ENCODE measurements around the gene PELI1.

Gene PELI1

GRCh38 chr2:64140665-64141200 lies 3.5 kb downstream of the PELI1 start:
- no peak for TF ChIP-seq MAX (IDR thresholded peaks at IDR 0.05; ENCODE audit: low read depth, low read length)
- no peak for TF ChIP-seq POLR2A (IDR thresholded peaks at IDR 0.05; ENCODE audit: extremely low read depth, insufficient read length)
- TF ChIP-seq CTCF (IDR thresholded peaks at IDR 0.05; ENCODE audit: low read depth, low read length), result no peak
- TF ChIP-seq MYC (IDR thresholded peaks at IDR 0.05; ENCODE audit: low read depth, low read length), result no peak
- DNase-seq (ENCODE audit: low read depth), result no peak
- H3K4me3 ChIP-seq (ENCODE audit: low read depth, low read length), result no peak overlapping the region

- TF ChIP-seq CTCF (IDR thresholded peaks at IDR 0.05; ENCODE audit: low read depth, low read length), result no peak
- no peak for TF ChIP-seq MYC (IDR thresholded peaks at IDR 0.05; ENCODE audit: low read depth, low read length)
- TF ChIP-seq POLR2A (IDR thresholded peaks at IDR 0.05; ENCODE audit: extremely low read depth, insufficient read length), result no peak
- TF ChIP-seq MAX (IDR thresholded peaks at IDR 0.05; ENCODE audit: low read depth, low read length), result no peak
- no peak for DNase-seq (ENCODE audit: low read depth)
- H3K4me3 ChIP-seq (ENCODE audit: low read depth, low read length), result no peak overlapping the region
Observed at GRCh38 chr2:64139956-64140355, 4.3 kb downstream of the PELI1 start.

GRCh38 chr2:64137996-64138395 lies 6.2 kb downstream of the PELI1 start:
- TF ChIP-seq CTCF (IDR thresholded peaks at IDR 0.05; ENCODE audit: low read depth, low read length) (no peak), MYC (IDR thresholded peaks at IDR 0.05; ENCODE audit: low read depth, low read length) (no peak), POLR2A (IDR thresholded peaks at IDR 0.05; ENCODE audit: extremely low read depth, insufficient read length) (no peak), MAX (IDR thresholded peaks at IDR 0.05; ENCODE audit: low read depth, low read length) (no peak)
- DNase-seq (ENCODE audit: low read depth), result no peak
- H3K4me3 ChIP-seq (ENCODE audit: low read depth, low read length), result no peak overlapping the region

- DNase-seq (ENCODE audit: low read depth), result peak; percentile 66
- TF ChIP-seq MAX (IDR thresholded peaks at IDR 0.05; ENCODE audit: low read depth, low read length), result peak; percentile 61
- TF ChIP-seq POLR2A (IDR thresholded peaks at IDR 0.05; ENCODE audit: extremely low read depth, insufficient read length), result no peak
- no peak for TF ChIP-seq CTCF (IDR thresholded peaks at IDR 0.05; ENCODE audit: low read depth, low read length)
- no peak for TF ChIP-seq MYC (IDR thresholded peaks at IDR 0.05; ENCODE audit: low read depth, low read length)
- H3K4me3 ChIP-seq (ENCODE audit: low read depth, low read length), result no peak overlapping the region
Observed at GRCh38 chr2:64137567-64137966, 6.7 kb downstream of the PELI1 start.

GRCh38 chr2:64135421-64135820 lies 8.8 kb downstream of the PELI1 start:
- no peak overlapping the region for H3K4me3 ChIP-seq (ENCODE audit: low read depth, low read length)
- DNase-seq (ENCODE audit: low read depth), result no peak
- no peak for TF ChIP-seq POLR2A (IDR thresholded peaks at IDR 0.05; ENCODE audit: extremely low read depth, insufficient read length)
- no peak for TF ChIP-seq MAX (IDR thresholded peaks at IDR 0.05; ENCODE audit: low read depth, low read length)
- TF ChIP-seq MYC (IDR thresholded peaks at IDR 0.05; ENCODE audit: low read depth, low read length), result no peak
- no peak for TF ChIP-seq CTCF (IDR thresholded peaks at IDR 0.05; ENCODE audit: low read depth, low read length)

All from NB4 (cell line).